ENCODE data around the gene CRKL. TPM values are rescaled to one million over a fixed set of nuclear protein-coding genes. Genes with fewer than 3 reads are reported as not detected.
"Not testable (repeated sequence)": the region's sequence is repeated elsewhere in the genome, so short reads cannot be mapped to it uniquely, and the experiment has no call there.

CRKL gene
- total RNA-seq, 1 donor from 2014 or later = 91.0 TPM

DNA sequence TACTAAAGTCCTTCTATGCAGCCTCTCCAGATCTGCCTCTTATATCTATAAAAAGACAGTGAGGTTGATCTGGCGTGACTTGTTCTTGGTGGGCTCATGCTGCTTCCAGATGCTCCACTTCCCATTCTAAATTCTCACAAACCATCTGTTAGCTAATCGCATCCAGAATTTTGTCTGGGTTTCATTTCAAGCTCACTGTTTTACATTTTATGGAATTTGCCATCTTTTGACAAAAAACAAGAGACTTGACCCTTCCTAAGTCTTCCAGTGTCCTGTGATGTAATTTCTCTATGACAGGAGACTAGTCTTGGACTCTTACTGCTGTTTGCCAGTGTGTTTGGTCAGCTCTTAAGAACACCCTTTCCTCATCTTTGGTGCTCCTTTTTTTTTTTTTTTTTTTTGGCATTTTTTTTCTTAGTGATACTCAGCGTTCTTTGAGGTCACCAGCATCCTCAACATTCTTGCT is 23.0 kb downstream of the CRKL start:
- peak overlapping the region; percentile 11 for H3K27ac ChIP-seq
- H3K79me2 ChIP-seq (ENCODE audit: low read depth) = peaks cover 100% of the 10 kb centered on the region
- H3K27me3 ChIP-seq = no peaks in the 10 kb centered on the region
- Mint-ChIP-seq H3K27ac (no peak overlapping the region), H3K27me3 (ENCODE audit: insufficient read depth, low read depth) (peaks cover 3% of the 10 kb centered on the region), H3K4me3 (no peak overlapping the region), H3K36me3 (peaks cover 50% of the 10 kb centered on the region), H3K4me1 (peaks cover 14% of the 10 kb centered on the region), H3K9me3 (no peaks in the 10 kb centered on the region)
- no peaks in the 10 kb centered on the region for H3K9me3 ChIP-seq (ENCODE audit: low read depth)
- no peak overlapping the region for H3K9ac ChIP-seq
- no peak overlapping the region for H3K4me2 ChIP-seq
- H2AFZ ChIP-seq (replicated peaks) = no peak overlapping the region
- DNase-seq (ENCODE audit: low spot score) = no peak
- H3K36me3 ChIP-seq = no peaks in the 10 kb centered on the region
- TF ChIP-seq EZH2 (IDR thresholded peaks at IDR 0.05) = no peak
- TF ChIP-seq, protein P1, sequence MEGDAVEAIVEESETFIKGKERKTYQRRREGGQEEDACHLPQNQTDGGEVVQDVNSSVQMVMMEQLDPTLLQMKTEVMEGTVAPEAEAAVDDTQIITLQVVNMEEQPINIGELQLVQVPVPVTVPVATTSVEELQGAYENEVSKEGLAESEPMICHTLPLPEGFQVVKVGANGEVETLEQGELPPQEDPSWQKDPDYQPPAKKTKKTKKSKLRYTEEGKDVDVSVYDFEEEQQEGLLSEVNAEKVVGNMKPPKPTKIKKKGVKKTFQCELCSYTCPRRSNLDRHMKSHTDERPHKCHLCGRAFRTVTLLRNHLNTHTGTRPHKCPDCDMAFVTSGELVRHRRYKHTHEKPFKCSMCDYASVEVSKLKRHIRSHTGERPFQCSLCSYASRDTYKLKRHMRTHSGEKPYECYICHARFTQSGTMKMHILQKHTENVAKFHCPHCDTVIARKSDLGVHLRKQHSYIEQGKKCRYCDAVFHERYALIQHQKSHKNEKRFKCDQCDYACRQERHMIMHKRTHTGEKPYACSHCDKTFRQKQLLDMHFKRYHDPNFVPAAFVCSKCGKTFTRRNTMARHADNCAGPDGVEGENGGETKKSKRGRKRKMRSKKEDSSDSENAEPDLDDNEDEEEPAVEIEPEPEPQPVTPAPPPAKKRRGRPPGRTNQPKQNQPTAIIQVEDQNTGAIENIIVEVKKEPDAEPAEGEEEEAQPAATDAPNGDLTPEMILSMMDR (IDR thresholded peaks at IDR 0.05) = no peak
- TF ChIP-seq EZH2phosphoT487 (IDR thresholded peaks at IDR 0.05) = no peak
- peaks cover 11% of the 10 kb centered on the region for H3F3A ChIP-seq (ENCODE audit: low read depth)
- H3K4me3 ChIP-seq = no peak overlapping the region
- H4K20me1 ChIP-seq (ENCODE audit: low read depth) = peaks cover 98% of the 10 kb centered on the region
- no peaks in the 10 kb centered on the region for H3K4me1 ChIP-seq

DNA sequence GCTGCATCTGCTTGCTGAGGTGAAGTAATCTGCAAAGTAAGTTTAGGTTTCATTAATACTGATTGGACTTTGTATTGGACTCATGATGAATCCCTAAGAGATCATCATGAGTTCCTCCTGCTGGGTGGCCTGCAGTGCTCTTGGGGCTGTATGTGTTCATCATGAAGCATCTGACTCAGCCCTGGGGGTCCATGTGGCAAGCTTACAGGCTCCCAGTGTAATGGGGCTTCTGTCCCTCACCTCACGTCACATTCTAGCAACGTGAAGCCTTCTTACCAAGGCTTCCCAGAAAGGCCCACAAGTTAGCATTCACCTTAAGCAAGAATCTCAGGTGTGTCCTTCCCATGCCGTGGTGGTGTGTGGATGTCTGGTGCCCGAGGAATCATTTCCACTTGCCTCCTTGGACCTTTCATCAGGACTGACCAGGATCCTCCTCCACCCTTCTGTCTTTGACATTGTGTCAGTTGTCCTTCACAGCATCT is 23.7 kb downstream of the CRKL start:
- no peak overlapping the region for H3K4me3 Mint-ChIP-seq
- H3K36me3 ChIP-seq = no peaks in the 10 kb centered on the region

DNA sequence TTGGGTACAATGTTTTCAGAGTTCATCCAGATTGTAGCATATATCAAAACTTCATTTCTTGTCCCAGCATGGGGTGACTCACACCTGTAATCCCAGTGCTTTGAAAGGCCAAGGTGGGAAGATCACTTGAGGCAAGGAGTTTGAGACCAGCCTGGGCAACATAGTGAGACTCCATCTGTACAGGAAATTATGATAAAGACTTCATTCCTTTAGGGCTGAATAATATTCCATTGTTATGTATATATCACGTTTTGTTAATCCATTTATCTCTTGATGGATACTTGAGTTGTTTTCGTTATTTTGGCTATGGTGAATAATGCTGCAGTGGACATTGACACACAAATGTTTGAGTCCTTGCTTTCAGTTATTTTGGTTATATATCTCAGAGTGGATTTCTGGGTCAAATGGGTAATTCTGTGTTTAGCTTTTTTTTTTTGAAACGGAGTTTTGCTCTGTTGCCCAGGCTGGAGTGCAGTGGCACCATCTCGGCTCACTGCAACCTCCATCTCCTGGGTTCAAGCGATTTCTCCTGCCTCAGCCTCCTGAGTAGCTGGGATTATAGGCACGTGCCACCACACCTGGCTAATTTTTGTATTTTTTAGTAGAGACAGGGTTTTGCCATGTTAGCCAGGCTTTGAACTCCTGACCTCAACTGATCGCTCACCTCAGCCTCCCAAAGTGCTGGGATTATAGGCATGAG is 25.1 kb downstream of the CRKL start:
- not testable (repeated sequence) for H3K27me3 Mint-ChIP-seq (ENCODE audit: insufficient read depth, low read depth)
- H3K79me2 ChIP-seq (ENCODE audit: low read depth) = peaks cover 100% of the 10 kb centered on the region
- peaks cover 98% of the 10 kb centered on the region for H4K20me1 ChIP-seq (ENCODE audit: low read depth)

More for the DNA sequence above, 23.7 kb downstream of the CRKL start:
- Histone ChIP-seq H3F3A (ENCODE audit: low read depth) (peaks cover 11% of the 10 kb centered on the region), H3K4me2 (no peak overlapping the region), H3K9me3 (ENCODE audit: low read depth) (no peaks in the 10 kb centered on the region), H4K20me1 (ENCODE audit: low read depth) (peaks cover 98% of the 10 kb centered on the region), H3K4me1 (no peaks in the 10 kb centered on the region), H3K27ac (no peak overlapping the region), H3K27me3 (no peaks in the 10 kb centered on the region), H3K9ac (no peak overlapping the region), H3K79me2 (ENCODE audit: low read depth) (peaks cover 100% of the 10 kb centered on the region), H2AFZ (replicated peaks) (no peak overlapping the region), H3K4me3 (no peak overlapping the region)
- TF ChIP-seq EZH2 (IDR thresholded peaks at IDR 0.05) = no peak
- TF ChIP-seq EZH2phosphoT487 (IDR thresholded peaks at IDR 0.05) = no peak
- TF ChIP-seq, protein P1 (IDR thresholded peaks at IDR 0.05) = no peak
- peaks cover 54% of the 10 kb centered on the region for H3K36me3 Mint-ChIP-seq
- H3K4me1 Mint-ChIP-seq = peaks cover 14% of the 10 kb centered on the region
- peaks cover 3% of the 10 kb centered on the region for H3K27me3 Mint-ChIP-seq (ENCODE audit: insufficient read depth, low read depth)
- DNase-seq (ENCODE audit: low spot score) = no peak
- no peak overlapping the region for H3K27ac Mint-ChIP-seq
- no peaks in the 10 kb centered on the region for H3K9me3 Mint-ChIP-seq

More for the DNA sequence above, 25.1 kb downstream of the CRKL start:
- H3K9me3 Mint-ChIP-seq; H3K27ac Mint-ChIP-seq; DNase-seq (ENCODE audit: low spot score); H2AFZ ChIP-seq (replicated peaks); H3K4me2 ChIP-seq; H3K4me3 Mint-ChIP-seq; H3K27me3 ChIP-seq; H3K9me3 ChIP-seq (ENCODE audit: low read depth); H3K9ac ChIP-seq; H3F3A ChIP-seq (ENCODE audit: low read depth); H3K36me3 ChIP-seq; H3K4me1 ChIP-seq; H3K4me3 ChIP-seq; H3K27ac ChIP-seq: not testable (repeated sequence)
- Mint-ChIP-seq H3K4me1 (peaks cover 10% of the 10 kb centered on the region), H3K36me3 (peaks cover 52% of the 10 kb centered on the region)

Data from neural progenitor cell (in vitro differentiated cells).